Pons (tissue), 1 donor: ENCODE data around the gene ZNF90.
A peak's percentile ranks its signal among the peaks of the same experiment; 100 is the strongest.
"Not testable (repeated sequence)": the region's sequence is repeated elsewhere in the genome, so short reads cannot be mapped to it uniquely, and the experiment has no call there.

Experiments
- DNase-seq: peaks from one replicate; pipeline ENCODE4 v3.0.0-alpha.2; 2016; ENCODE audit warnings: low spot score

The ZNF90 gene

GRCh38 chr19:20077791-20078463 is at the start of gene ZNF90:
ZNF90 (plus strand) TSS chr19:20078000; CDS start chr19:20078133, 133 bp downstream.
- DNase-seq = peak; percentile 99

- DNase-seq = peak; percentile 36
These were observed 49.2 kb upstream of the ZNF90 start for GRCh38 chr19:20028611-20029010.

GRCh38 chr19:20035935-20036334 is 41.9 kb upstream of the ZNF90 start:
- DNase-seq = no peak

GRCh38 chr19:20038358-20039202 is 39.2 kb upstream of the ZNF90 start:
- peak; percentile 8 for DNase-seq

GRCh38 chr19:20039203-20039723 is 38.5 kb upstream of the ZNF90 start, which contains the start of gene ZNF682:
ZNF682 (minus strand) TSS chr19:20039505; CDS start chr19:20039345, 160 bp downstream.
- DNase-seq = peak; percentile 98

GRCh38 chr19:20044663-20045062 is 33.1 kb upstream of the ZNF90 start:
- DNase-seq = no peak

GRCh38 chr19:20045742-20046141 is 32.1 kb upstream of the ZNF90 start:
- not testable (repeated sequence) for DNase-seq

GRCh38 chr19:20051841-20052768 is 25.7 kb upstream of the ZNF90 start:
- DNase-seq = peak; percentile 99

GRCh38 chr19:20058738-20059137 is 19.1 kb upstream of the ZNF90 start:
- DNase-seq = not testable (repeated sequence)

- no peak for DNase-seq
These were observed 17.5 kb upstream of the ZNF90 start for GRCh38 chr19:20060282-20060681.

GRCh38 chr19:20066861-20067260 is 10.9 kb upstream of the ZNF90 start:
- DNase-seq = no peak

- no peak for DNase-seq
These were observed 9.9 kb upstream of the ZNF90 start for GRCh38 chr19:20067943-20068342.

GRCh38 chr19:20068559-20068958 is 9.2 kb upstream of the ZNF90 start:
- not testable (repeated sequence) for DNase-seq

GRCh38 chr19:20070691-20071090 is 7.1 kb upstream of the ZNF90 start:
- no peak for DNase-seq

GRCh38 chr19:20072936-20073335 is 4.9 kb upstream of the ZNF90 start:
- DNase-seq = no peak

- DNase-seq = peak; percentile 7
These were observed 806 bp downstream of the ZNF90 start for GRCh38 chr19:20078581-20079031.

- no peak for DNase-seq
These were observed 1.7 kb downstream of the ZNF90 start for GRCh38 chr19:20079476-20079875.

GRCh38 chr19:20080656-20081055 is 2.9 kb downstream of the ZNF90 start:
- DNase-seq = no peak

GRCh38 chr19:20082232-20082833 is 4.5 kb downstream of the ZNF90 start:
- not testable (repeated sequence) for DNase-seq

GRCh38 chr19:20082876-20083275 is 5.1 kb downstream of the ZNF90 start:
- not testable (repeated sequence) for DNase-seq

- no peak for DNase-seq
These were observed 24.3 kb downstream of the ZNF90 start for GRCh38 chr19:20102097-20102496.
